Measurements from ENCODE around the gene FADS3.

DNA sequence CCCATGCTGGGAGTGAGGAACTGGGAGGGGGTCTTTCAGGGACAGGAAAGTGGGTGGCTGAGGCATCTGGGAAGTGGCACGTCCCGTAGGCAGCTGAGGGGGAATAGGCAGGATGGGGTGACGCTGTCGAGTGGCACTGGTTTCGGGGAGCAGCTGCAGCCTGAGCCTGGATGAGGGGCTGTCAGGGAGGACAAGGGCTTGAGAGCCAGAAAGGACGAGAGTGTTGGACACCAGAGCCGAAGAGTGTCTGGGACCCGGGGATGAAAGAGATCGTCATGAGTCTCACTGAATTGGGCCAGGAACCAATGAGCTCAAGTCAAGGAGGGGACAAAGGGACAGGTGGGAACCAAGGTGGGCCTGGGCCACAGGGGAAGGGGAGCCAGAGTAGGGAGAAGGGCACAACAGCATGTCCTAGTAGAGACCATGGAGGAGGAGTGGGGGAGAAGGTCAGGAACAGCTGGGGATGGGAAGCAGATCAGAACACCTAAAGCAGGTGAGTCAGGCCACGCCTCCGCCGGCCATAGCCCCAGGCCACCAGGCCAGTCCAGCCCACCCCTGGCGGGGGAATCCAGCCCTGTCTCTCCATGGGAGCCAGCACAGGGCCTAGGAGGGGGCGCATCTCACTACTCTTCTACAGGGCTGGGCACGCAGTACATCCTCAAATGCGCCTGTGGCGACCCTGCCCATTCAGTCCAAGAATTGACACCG, 21.8 kb upstream of the FADS3 start:
- TF ChIP-seq ZNF671 (CRISPR knock-in tag; IDR thresholded peaks at IDR 0.05), result no peak
- TF ChIP-seq CTCF (IDR thresholded peaks at IDR 0.05), result no peak
